ENCODE data around the gene SH3RF1.

- TF ChIP-seq, protein P1, sequence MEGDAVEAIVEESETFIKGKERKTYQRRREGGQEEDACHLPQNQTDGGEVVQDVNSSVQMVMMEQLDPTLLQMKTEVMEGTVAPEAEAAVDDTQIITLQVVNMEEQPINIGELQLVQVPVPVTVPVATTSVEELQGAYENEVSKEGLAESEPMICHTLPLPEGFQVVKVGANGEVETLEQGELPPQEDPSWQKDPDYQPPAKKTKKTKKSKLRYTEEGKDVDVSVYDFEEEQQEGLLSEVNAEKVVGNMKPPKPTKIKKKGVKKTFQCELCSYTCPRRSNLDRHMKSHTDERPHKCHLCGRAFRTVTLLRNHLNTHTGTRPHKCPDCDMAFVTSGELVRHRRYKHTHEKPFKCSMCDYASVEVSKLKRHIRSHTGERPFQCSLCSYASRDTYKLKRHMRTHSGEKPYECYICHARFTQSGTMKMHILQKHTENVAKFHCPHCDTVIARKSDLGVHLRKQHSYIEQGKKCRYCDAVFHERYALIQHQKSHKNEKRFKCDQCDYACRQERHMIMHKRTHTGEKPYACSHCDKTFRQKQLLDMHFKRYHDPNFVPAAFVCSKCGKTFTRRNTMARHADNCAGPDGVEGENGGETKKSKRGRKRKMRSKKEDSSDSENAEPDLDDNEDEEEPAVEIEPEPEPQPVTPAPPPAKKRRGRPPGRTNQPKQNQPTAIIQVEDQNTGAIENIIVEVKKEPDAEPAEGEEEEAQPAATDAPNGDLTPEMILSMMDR (IDR thresholded peaks at IDR 0.05; ENCODE audit: low read depth, low read length, missing input control), result no peak
- TF ChIP-seq REST (IDR thresholded peaks at IDR 0.05) (no peak), TAF1 (conservative IDR thresholded peaks at IDR 0.05) (no peak), GABPA (IDR thresholded peaks at IDR 0.05 in 1 of 2, conservative IDR thresholded peaks at IDR 0.05 in 1 of 2) (no peak)
Observed at GRCh38 chr4:169293343-169294176, 22.8 kb upstream of the SH3RF1 start.

All from liver (tissue), 3 donors.